ENCODE measurements around the gene CBX5.
A peak's percentile ranks its signal among the peaks of the same experiment; 100 is the strongest.

The CBX5 gene

GRCh38 chr12:54265364-54265812 is 14.5 kb downstream of the CBX5 start:
- Histone ChIP-seq H3K4me1 (ENCODE audit: low read depth, poor library complexity, severe bottlenecking) (peaks cover 24% of the 10 kb centered on the region), H3K27me3 (ENCODE audit: insufficient read depth, low read depth) (no peaks in the 10 kb centered on the region), H3K9ac (no peak overlapping the region), H3K79me2 (ENCODE audit: insufficient read depth, low read depth) (peaks cover 5% of the 10 kb centered on the region; the same call in 1 of the 2 replicates), H3K4me3 (IDR thresholded peaks at IDR 0.05; ENCODE audit: insufficient read depth, low read depth, low read length) (no peak overlapping the region), H3K36me3 (ENCODE audit: insufficient read depth) (no peaks in the 10 kb centered on the region), H2AFZ (ENCODE audit: low read depth) (no peak overlapping the region), H4K20me1 (ENCODE audit: insufficient read depth) (no peaks in the 10 kb centered on the region), H3K4me2 (no peak overlapping the region), H3K27ac (no peak overlapping the region)
- TF ChIP-seq CTCF (conservative IDR thresholded peaks at IDR 0.05; ENCODE audit: low read depth, low read length), result no peak

GRCh38 chr12:54262403-54262925 is 17.5 kb downstream of the CBX5 start:
- Histone ChIP-seq H3K27ac (no peak overlapping the region), H4K20me1 (ENCODE audit: insufficient read depth) (no peaks in the 10 kb centered on the region), H3K27me3 (ENCODE audit: insufficient read depth, low read depth) (no peaks in the 10 kb centered on the region), H3K4me1 (ENCODE audit: low read depth, poor library complexity, severe bottlenecking) (peaks cover 47% of the 10 kb centered on the region), H3K9ac (no peak overlapping the region), H3K36me3 (ENCODE audit: insufficient read depth) (no peaks in the 10 kb centered on the region; the same call in 1 of the 2 replicates), H3K4me2 (no peak overlapping the region), H3K79me2 (ENCODE audit: insufficient read depth, low read depth) (peaks cover 5% of the 10 kb centered on the region; the same call in 1 of the 2 replicates), H3K4me3 (IDR thresholded peaks at IDR 0.05; ENCODE audit: insufficient read depth, low read depth, low read length) (no peak overlapping the region), H2AFZ (ENCODE audit: low read depth) (no peak overlapping the region)
- TF ChIP-seq CTCF (conservative IDR thresholded peaks at IDR 0.05; ENCODE audit: low read depth, low read length), result no peak

GRCh38 chr12:54261815-54262402 is 18.0 kb downstream of the CBX5 start:
- H3K4me1 ChIP-seq (ENCODE audit: low read depth, poor library complexity, severe bottlenecking), result peaks cover 47% of the 10 kb centered on the region
- H3K27ac ChIP-seq, result no peak overlapping the region
- H3K36me3 ChIP-seq (ENCODE audit: insufficient read depth), result no peaks in the 10 kb centered on the region; the same call in 1 of the 2 replicates
- no peak overlapping the region for H3K9ac ChIP-seq
- no peak overlapping the region for H2AFZ ChIP-seq (ENCODE audit: low read depth)
- no peak overlapping the region for H3K4me2 ChIP-seq
- no peaks in the 10 kb centered on the region for H4K20me1 ChIP-seq (ENCODE audit: insufficient read depth)
- no peaks in the 10 kb centered on the region for H3K27me3 ChIP-seq (ENCODE audit: insufficient read depth, low read depth)
- H3K79me2 ChIP-seq (ENCODE audit: insufficient read depth, low read depth), result peaks cover 5% of the 10 kb centered on the region; the same call in 1 of the 2 replicates
- H3K4me3 ChIP-seq (IDR thresholded peaks at IDR 0.05; ENCODE audit: insufficient read depth, low read depth, low read length), result no peak overlapping the region
- TF ChIP-seq CTCF (conservative IDR thresholded peaks at IDR 0.05; ENCODE audit: low read depth, low read length), result no peak

- Histone ChIP-seq H3K4me1 (ENCODE audit: low read depth, poor library complexity, severe bottlenecking) (peaks cover 47% of the 10 kb centered on the region), H4K20me1 (ENCODE audit: insufficient read depth) (no peaks in the 10 kb centered on the region), H3K4me3 (IDR thresholded peaks at IDR 0.05; ENCODE audit: insufficient read depth, low read depth, low read length) (no peak overlapping the region), H3K27ac (peak overlapping the region; percentile 47), H3K9ac (peak overlapping the region; percentile 19; the same call in 1 of the 2 replicates), H3K27me3 (ENCODE audit: insufficient read depth, low read depth) (no peaks in the 10 kb centered on the region), H2AFZ (ENCODE audit: low read depth) (peak overlapping the region; percentile 11; the same call in 1 of the 2 replicates), H3K4me2 (peak overlapping the region; percentile 50), H3K36me3 (ENCODE audit: insufficient read depth) (no peaks in the 10 kb centered on the region; the same call in 1 of the 2 replicates), H3K79me2 (ENCODE audit: insufficient read depth, low read depth) (peaks cover 5% of the 10 kb centered on the region; the same call in 1 of the 2 replicates)
- no peak for TF ChIP-seq CTCF (conservative IDR thresholded peaks at IDR 0.05; ENCODE audit: low read depth, low read length)
Measured at GRCh38 chr12:54259194-54260011, 20.5 kb downstream of the CBX5 start.
